Mesenchymal stem cell (in vitro differentiated cells and primary cell): ENCODE measurements around the gene HSPA12A.

ENCODE experiments used
- DNase-seq: peaks from one replicate; pipeline ENCODE4 v3.0.0-alpha.2; 2013
- H2AFZ ChIP-seq: one replicate; pipeline ENCODE4 v1.6.1; 2013; ENCODE audit warnings: low read depth, mild to moderate bottlenecking, control low read depth, inconsistent platforms, low read length, moderate library complexity
- H2AK5ac ChIP-seq: 2 replicates; pipeline ENCODE4 v1.6.1; 2013; ENCODE audit warnings: low read length, moderate library complexity, mild to moderate bottlenecking, inconsistent platforms; ENCODE audit not compliant: severe bottlenecking
- H2BK120ac ChIP-seq: one replicate; pipeline ENCODE4 v1.6.1; 2013; ENCODE audit warnings: low read depth, mild to moderate bottlenecking, inconsistent platforms, low read length, moderate library complexity
- H2BK12ac ChIP-seq, 2 experiments: one replicate each; pipeline ENCODE4 v1.6.1; 2013; ENCODE audit warnings: inconsistent platforms in 2 of 2, low read length in 2 of 2, mild to moderate bottlenecking in 2 of 2, moderate library complexity in 2 of 2, control low read depth in 1 of 2
- H2BK15ac ChIP-seq: one replicate; pipeline ENCODE4 v1.6.1; 2013; ENCODE audit warnings: mild to moderate bottlenecking, low read depth, inconsistent platforms; ENCODE audit not compliant: poor library complexity, severe bottlenecking
- H2BK5ac ChIP-seq: 2 replicates; pipeline ENCODE4 v1.6.1; 2013; ENCODE audit warnings: low read depth, mild to moderate bottlenecking, low read length, control low read depth, inconsistent platforms; ENCODE audit not compliant: poor library complexity, severe bottlenecking
- H3K14ac ChIP-seq, 2 experiments: one replicate each; pipeline ENCODE4 v1.6.1; 2013; ENCODE audit warnings: inconsistent platforms in 2 of 2, low read length in 2 of 2, control low read depth in 1 of 2, mild to moderate bottlenecking in 1 of 2, moderate library complexity in 1 of 2
- H3K18ac ChIP-seq, 2 experiments: one replicate each; pipeline ENCODE4 v1.6.1; 2013; ENCODE audit warnings: inconsistent platforms in 2 of 2, low read length in 2 of 2, control low read depth in 1 of 2, low read depth in 1 of 2, mild to moderate bottlenecking in 1 of 2
- H3K23ac ChIP-seq, 2 experiments: one replicate each; pipeline ENCODE4 v1.6.1; 2013; ENCODE audit warnings: inconsistent platforms in 2 of 2, low read length in 2 of 2, mild to moderate bottlenecking in 2 of 2, moderate library complexity in 2 of 2, control low read depth in 1 of 2
- H3K27ac ChIP-seq: 2 replicates; pipeline ENCODE4 v1.5.1; 2013; ENCODE audit warnings: mild to moderate bottlenecking, moderate library complexity, low read length, control low read depth, inconsistent platforms; ENCODE audit not compliant: poor library complexity, severe bottlenecking
- H3K27me3 ChIP-seq, 2 experiments: 2 replicates each; pipeline versions ENCODE4 v1.6.1 to v1.7.0; 2013; ENCODE audit warnings: low read length in 2 of 2, mild to moderate bottlenecking in 2 of 2, moderate library complexity in 2 of 2, control low read depth in 1 of 2, inconsistent platforms in 1 of 2; ENCODE audit not compliant: control insufficient read depth in 1 of 2, insufficient read depth in 1 of 2
- H3K36me3 ChIP-seq, 2 experiments: 2 replicates each; pipeline versions ENCODE4 v1.6.1 to v1.7.0; 2013; ENCODE audit warnings: low read length in 2 of 2, control low read depth in 1 of 2, inconsistent platforms in 1 of 2, low read depth in 1 of 2, mild to moderate bottlenecking in 1 of 2; ENCODE audit not compliant: insufficient read depth in 2 of 2, control insufficient read depth in 1 of 2
- H3K4ac ChIP-seq, 2 experiments: one replicate each; pipeline ENCODE4 v1.6.1; 2013; ENCODE audit warnings: inconsistent platforms in 2 of 2, low read length in 2 of 2, mild to moderate bottlenecking in 2 of 2, moderate library complexity in 2 of 2, control low read depth in 1 of 2, low read depth in 1 of 2
- H3K4me1 ChIP-seq: 2 replicates; pipeline ENCODE4 v1.6.1; 2013; ENCODE audit warnings: low read depth, low read length, control low read depth; ENCODE audit not compliant: control insufficient read depth, insufficient read depth
- H3K4me2 ChIP-seq: 2 replicates; pipeline ENCODE4 v1.6.1; 2013; ENCODE audit warnings: low read length, mild to moderate bottlenecking, inconsistent platforms; ENCODE audit not compliant: poor library complexity, severe bottlenecking
- H3K4me3 ChIP-seq, 2 experiments: 2 replicates each; pipeline versions ENCODE4 v1.5.1 to v1.7.0; 2013; ENCODE audit warnings: low read length in 2 of 2, mild to moderate bottlenecking in 2 of 2, control low read depth in 1 of 2, low read depth in 1 of 2; ENCODE audit not compliant: insufficient read depth in 1 of 2
- H3K79me1 ChIP-seq: replicated peaks from 2 replicates; pipeline ENCODE4 v1.6.1; 2013; ENCODE audit warnings: mild to moderate bottlenecking, control low read depth, low read length, inconsistent platforms; ENCODE audit not compliant: poor library complexity, severe bottlenecking
- H3K9ac ChIP-seq: 2 replicates; pipeline ENCODE4 v1.7.0; 2013; ENCODE audit warnings: mild to moderate bottlenecking, low read length, moderate library complexity
- H3K9me3 ChIP-seq: 2 replicates; pipeline ENCODE4 v1.7.0; 2013; ENCODE audit warnings: mild to moderate bottlenecking, low read length; ENCODE audit not compliant: control insufficient read depth
- H4K8ac ChIP-seq: one replicate; pipeline ENCODE4 v1.6.1; 2013; ENCODE audit warnings: inconsistent platforms, mild to moderate bottlenecking, low read length, moderate library complexity
- H4K91ac ChIP-seq: one replicate; pipeline ENCODE4 v1.6.1; 2013; ENCODE audit warnings: mild to moderate bottlenecking, low read length, inconsistent platforms
- WGBS: methylation state at CpG from one replicate; pipeline ENCODE4 v1.1.7; 2013; ENCODE audit warnings: mixed read lengths; 5-methylcytosine and 5-hydroxymethylcytosine counted together

The HSPA12A gene

DNA sequence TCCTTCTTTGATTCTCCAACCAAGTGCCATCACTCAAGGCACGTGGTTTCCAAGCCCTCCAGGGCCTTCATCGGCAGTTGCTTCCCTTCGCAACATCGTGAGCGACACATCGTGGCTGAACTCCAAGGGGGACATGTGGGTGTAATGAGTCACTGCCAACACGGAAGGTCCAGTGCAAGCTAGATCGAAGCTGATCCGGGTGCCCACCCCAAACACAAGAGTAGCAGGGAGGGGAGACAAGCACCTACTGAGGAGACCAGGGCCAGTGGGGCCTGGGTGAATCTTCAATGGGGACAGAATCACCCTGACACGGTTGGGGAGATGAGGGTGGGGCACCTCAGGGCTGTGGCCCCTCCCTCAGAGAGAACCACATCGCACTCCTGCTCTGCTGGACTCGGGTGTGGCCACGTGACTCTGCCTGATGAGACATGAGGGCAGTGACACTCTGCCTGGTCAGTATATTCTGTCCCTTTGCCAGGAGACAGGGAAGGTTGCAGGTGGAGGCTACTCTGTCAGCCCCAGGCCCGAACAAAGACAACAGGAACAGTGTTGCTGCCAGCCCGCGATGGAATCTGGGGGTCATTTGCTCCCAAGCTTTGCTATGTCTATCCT is 36.8 kb upstream of the HSPA12A start:
- Histone ChIP-seq H3K27ac (no peak overlapping the region), H4K91ac (peak overlapping the region; percentile 34), H2BK120ac (no peak overlapping the region), H3K23ac (no peak overlapping the region), H3K79me1 (no peaks in the 10 kb centered on the region), H3K14ac (no peak overlapping the region), H3K4me2 (no peak overlapping the region), H3K4me3 (no peak overlapping the region), H2BK5ac (no peak overlapping the region), H3K4me1 (peaks cover 12% of the 10 kb centered on the region), H3K4ac (no peak overlapping the region), H3K9ac (no peak overlapping the region), H2AFZ (no peak overlapping the region), H3K36me3 (no peaks in the 10 kb centered on the region), H4K8ac (no peak overlapping the region), H3K18ac (no peak overlapping the region), H3K9me3 (no peaks in the 10 kb centered on the region), H3K27me3 (no peaks in the 10 kb centered on the region), H2BK12ac (no peak overlapping the region), H2AK5ac (peak overlapping the region; percentile 4), H2BK15ac (peak overlapping the region; percentile 6)
- 89% methylated on average over 16 of the region's 16 CpGs for WGBS
- no peak for DNase-seq

DNA sequence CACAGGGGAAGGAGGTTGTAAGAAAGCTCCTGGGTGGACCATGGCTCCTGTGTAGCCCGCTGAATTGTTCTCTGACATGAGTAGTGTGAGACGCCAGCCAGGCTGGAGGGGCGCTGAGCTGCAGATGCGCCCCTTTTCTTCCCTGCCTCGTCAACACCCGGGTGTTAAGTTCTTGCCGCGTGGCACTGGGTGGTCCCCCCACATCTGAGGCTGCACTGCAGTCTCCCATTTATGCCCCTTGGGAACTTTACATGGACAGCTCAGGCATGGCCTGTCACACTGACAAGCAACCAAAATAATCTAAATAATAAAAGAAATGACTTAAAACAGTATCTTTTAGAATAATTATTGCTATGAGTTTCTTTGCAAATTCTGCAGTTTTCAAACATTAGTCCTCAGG is 34.6 kb upstream of the HSPA12A start:
- Histone ChIP-seq H3K4me2 (no peak overlapping the region), H4K8ac (no peak overlapping the region), H2BK5ac (no peak overlapping the region), H3K23ac (no peak overlapping the region), H3K27ac (no peak overlapping the region), H2AFZ (no peak overlapping the region), H3K79me1 (no peaks in the 10 kb centered on the region), H2AK5ac (no peak overlapping the region), H3K4ac (no peak overlapping the region), H3K9me3 (no peaks in the 10 kb centered on the region), H2BK15ac (no peak overlapping the region), H2BK120ac (no peak overlapping the region), H4K91ac (no peak overlapping the region), H3K36me3 (no peaks in the 10 kb centered on the region), H2BK12ac (no peak overlapping the region), H3K14ac (no peak overlapping the region), H3K18ac (no peak overlapping the region), H3K9ac (no peak overlapping the region), H3K27me3 (no peaks in the 10 kb centered on the region), H3K4me1 (peaks cover 15% of the 10 kb centered on the region), H3K4me3 (no peak overlapping the region)
- no peak for DNase-seq
- 86% methylated on average over 8 of the region's 8 CpGs for WGBS

DNA sequence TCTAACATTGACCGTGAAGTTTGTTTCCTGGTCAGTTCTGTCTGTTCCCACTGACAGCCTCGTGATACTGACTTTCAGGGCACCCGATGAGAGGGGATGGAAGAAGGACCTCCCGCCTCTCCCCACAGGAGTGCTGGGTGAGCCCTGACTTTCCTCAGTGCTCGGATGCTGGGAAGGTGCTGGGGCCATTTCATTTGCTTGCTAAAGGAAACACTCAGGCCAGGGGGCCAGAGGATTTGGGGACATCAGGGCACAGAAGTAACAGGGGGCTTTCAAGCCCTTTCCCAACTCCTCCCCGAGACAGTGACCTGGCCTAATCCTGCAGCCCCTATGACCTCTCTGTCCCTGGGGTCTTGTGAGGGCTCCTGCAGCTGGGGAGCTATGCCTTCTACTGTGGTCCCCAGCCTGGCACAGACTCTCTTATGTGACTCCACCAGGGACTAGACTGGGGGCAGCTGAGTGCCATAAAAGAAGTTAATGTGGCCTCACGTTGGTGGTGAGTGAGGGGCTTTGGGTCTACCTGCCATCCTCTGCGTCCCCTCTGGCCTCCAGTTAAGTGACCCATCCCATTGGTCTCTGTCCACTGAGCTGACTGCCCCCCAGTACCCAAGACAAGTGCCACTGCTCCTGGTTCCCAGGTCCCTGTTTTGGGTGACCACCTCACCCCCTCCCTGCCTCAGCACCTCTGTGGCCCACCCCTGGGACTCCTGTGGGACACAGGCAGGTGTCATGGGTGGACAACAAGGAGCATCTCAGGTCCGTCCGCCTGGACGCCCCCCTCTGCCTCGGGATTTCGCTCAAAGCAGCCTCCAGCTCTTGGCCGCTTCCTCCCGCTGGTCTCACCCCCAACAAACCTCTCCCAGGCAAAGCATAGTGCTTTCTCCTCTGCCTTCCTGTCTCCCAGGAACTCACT is 33.4 kb upstream of the HSPA12A start:
- H2AK5ac ChIP-seq: peak overlapping the region; percentile 86
- H3K36me3 ChIP-seq: no peaks in the 10 kb centered on the region
- 90% methylated on average over 14 of the region's 15 CpGs for WGBS
- no peak overlapping the region for H3K4ac ChIP-seq
- no peak overlapping the region for H3K9ac ChIP-seq
- peak overlapping the region in 1 of 2 experiments; percentile 28 for H3K18ac ChIP-seq
- no peaks in the 10 kb centered on the region for H3K27me3 ChIP-seq
- H2BK120ac ChIP-seq: no peak overlapping the region
- no peak overlapping the region for H4K91ac ChIP-seq
- H3K27ac ChIP-seq: no peak overlapping the region
- peaks cover 26% of the 10 kb centered on the region for H3K4me1 ChIP-seq
- H3K14ac ChIP-seq: no peak overlapping the region
- H4K8ac ChIP-seq: no peak overlapping the region
- H2BK5ac ChIP-seq: no peak overlapping the region
- H3K4me3 ChIP-seq: no peak overlapping the region
- H3K4me2 ChIP-seq: no peak overlapping the region
- no peak overlapping the region for H3K23ac ChIP-seq
- no peak for DNase-seq
- no peaks in the 10 kb centered on the region for H3K9me3 ChIP-seq
- peak overlapping the region in 1 of 2 experiments; percentile 19 for H2BK12ac ChIP-seq
- no peak overlapping the region for H2AFZ ChIP-seq
- no peaks in the 10 kb centered on the region for H3K79me1 ChIP-seq
- peak overlapping the region; percentile 63 for H2BK15ac ChIP-seq

DNA sequence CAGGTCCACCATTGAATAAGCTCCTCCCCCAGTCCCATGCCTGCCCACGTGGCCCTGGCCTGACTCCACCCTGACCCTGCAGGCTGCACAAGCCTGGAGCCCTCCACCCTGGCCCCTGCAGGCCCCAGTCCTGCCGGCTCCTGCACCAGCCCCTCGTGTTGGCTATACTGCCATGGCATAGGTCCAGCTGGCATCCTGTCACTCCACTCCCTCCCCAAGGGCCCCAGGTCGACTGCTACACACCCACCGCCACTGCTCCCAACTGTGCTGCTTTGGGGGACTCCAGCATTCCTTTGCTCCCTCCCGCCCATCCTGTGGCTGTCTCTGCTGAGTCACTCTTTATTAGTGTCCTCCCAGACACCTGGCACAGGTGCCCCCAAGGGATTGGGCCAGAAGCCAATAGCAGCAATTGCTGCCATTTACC is 32.4 kb upstream of the HSPA12A start:
- Histone ChIP-seq H3K4ac (no peak overlapping the region), H2BK15ac (peak overlapping the region; percentile 12), H4K8ac (peak overlapping the region; percentile 31), H3K4me2 (no peak overlapping the region), H2BK120ac (no peak overlapping the region), H3K27me3 (no peaks in the 10 kb centered on the region), H2BK12ac (no peak overlapping the region), H3K14ac (peak overlapping the region in 1 of 2 experiments; percentile 28), H3K18ac (no peak overlapping the region), H3K4me3 (no peak overlapping the region), H4K91ac (peak overlapping the region; percentile 16), H2BK5ac (no peak overlapping the region), H3K4me1 (peaks cover 32% of the 10 kb centered on the region), H2AK5ac (peak overlapping the region; percentile 42), H2AFZ (no peak overlapping the region), H3K9ac (no peak overlapping the region), H3K79me1 (no peaks in the 10 kb centered on the region), H3K23ac (no peak overlapping the region), H3K9me3 (no peaks in the 10 kb centered on the region), H3K27ac (no peak overlapping the region), H3K36me3 (no peaks in the 10 kb centered on the region)
- 81% methylated on average over 6 of the region's 6 CpGs for WGBS
- DNase-seq: no peak
